ENCODE results near the gene PLXDC2. TPM values are rescaled to one million over a fixed set of nuclear protein-coding genes. Genes with fewer than 3 reads are reported as not detected.

Gene PLXDC2
- polyA plus RNA-seq, 1 of the 3 experiments (the other 2 are of a cell fraction) = 2.5 TPM

GRCh38 chr10:20254497-20254896 lies 438.3 kb downstream of the PLXDC2 start (continued):
- TF ChIP-seq, protein P1, sequence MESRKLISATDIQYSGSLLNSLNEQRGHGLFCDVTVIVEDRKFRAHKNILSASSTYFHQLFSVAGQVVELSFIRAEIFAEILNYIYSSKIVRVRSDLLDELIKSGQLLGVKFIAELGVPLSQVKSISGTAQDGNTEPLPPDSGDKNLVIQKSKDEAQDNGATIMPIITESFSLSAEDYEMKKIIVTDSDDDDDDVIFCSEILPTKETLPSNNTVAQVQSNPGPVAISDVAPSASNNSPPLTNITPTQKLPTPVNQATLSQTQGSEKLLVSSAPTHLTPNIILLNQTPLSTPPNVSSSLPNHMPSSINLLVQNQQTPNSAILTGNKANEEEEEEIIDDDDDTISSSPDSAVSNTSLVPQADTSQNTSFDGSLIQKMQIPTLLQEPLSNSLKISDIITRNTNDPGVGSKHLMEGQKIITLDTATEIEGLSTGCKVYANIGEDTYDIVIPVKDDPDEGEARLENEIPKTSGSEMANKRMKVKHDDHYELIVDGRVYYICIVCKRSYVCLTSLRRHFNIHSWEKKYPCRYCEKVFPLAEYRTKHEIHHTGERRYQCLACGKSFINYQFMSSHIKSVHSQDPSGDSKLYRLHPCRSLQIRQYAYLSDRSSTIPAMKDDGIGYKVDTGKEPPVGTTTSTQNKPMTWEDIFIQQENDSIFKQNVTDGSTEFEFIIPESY (IDR thresholded peaks at IDR 0.05; ENCODE audit: borderline replicate concordance, low read depth) = no peak
- TF ChIP-seq EZH2phosphoT487 (IDR thresholded peaks at IDR 0.05; ENCODE audit: borderline replicate concordance, low read depth) = no peak

GRCh38 chr10:20256969-20257368 lies 440.7 kb downstream of the PLXDC2 start:
- H3K79me2 ChIP-seq (ENCODE audit: insufficient read depth) = no peaks in the 10 kb centered on the region
- 48% methylated on average over 2 of the region's 2 CpGs for WGBS (ENCODE audit: low lambda C conversion rate)
- H3K27me3 ChIP-seq (ENCODE audit: insufficient read depth) = no peaks in the 10 kb centered on the region
- ChIA-PET POLR2A (no interaction called here), CTCF (interaction anchor here (1.0 kb wide), 1 partner anchor 10 kb away, joined by 3 read pairs; no protein-coding TSS in a partner anchor)
- H4K20me1 ChIP-seq (ENCODE audit: insufficient read depth) = no peaks in the 10 kb centered on the region
- H3K4me2 ChIP-seq = no peak overlapping the region
- no peaks in the 10 kb centered on the region for H3K36me3 ChIP-seq (replicated peaks in 1 of 2; ENCODE audit: control insufficient read depth in 1 of 2, insufficient read depth in 2 of 2, low read length in 1 of 2)
- DNase-seq = no peak
- no peaks in the 10 kb centered on the region for H3F3A ChIP-seq (replicated peaks; ENCODE audit: insufficient read depth)
- no peaks in the 10 kb centered on the region for H3K4me1 ChIP-seq (ENCODE audit: control insufficient read depth in 1 of 2, insufficient read depth in 2 of 2, low read depth in 1 of 2, low read length in 1 of 2)
- H3K9ac ChIP-seq = no peak overlapping the region
- no peaks in the 10 kb centered on the region for H3K9me3 ChIP-seq
- H3K27ac ChIP-seq (ENCODE audit: low read depth in 2 of 2, low read length in 1 of 2) = no peak overlapping the region
- TF ChIP-seq POLR2AphosphoS5 (IDR thresholded peaks at IDR 0.05; ENCODE audit: low read depth, low read length) (no peak), RXRA (IDR thresholded peaks at IDR 0.05; ENCODE audit: borderline replicate concordance, low read depth) (no peak), CHD2 (IDR thresholded peaks at IDR 0.05; ENCODE audit: low read length, partially characterized antibody) (no peak), FOXJ3 (CRISPR knock-in tag; IDR thresholded peaks at IDR 0.05) (no peak), IRF3 (IDR thresholded peaks at IDR 0.05; ENCODE audit: low read depth, low read length) (no peak), SIN3A (IDR thresholded peaks at IDR 0.05; ENCODE audit: borderline replicate concordance, low read depth, low read length) (no peak), RAD21 (IDR thresholded peaks at IDR 0.05; ENCODE audit: low read length) (no peak)
- TF ChIP-seq, protein P2, sequence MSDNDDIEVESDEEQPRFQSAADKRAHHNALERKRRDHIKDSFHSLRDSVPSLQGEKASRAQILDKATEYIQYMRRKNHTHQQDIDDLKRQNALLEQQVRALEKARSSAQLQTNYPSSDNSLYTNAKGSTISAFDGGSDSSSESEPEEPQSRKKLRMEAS (IDR thresholded peaks at IDR 0.05; ENCODE audit: low read depth) = no peak
- no peak overlapping the region for H3K4me3 ChIP-seq (ENCODE audit: low read depth in 2 of 2, low read length in 1 of 2)
- H2AFZ ChIP-seq (ENCODE audit: low read depth) = no peak overlapping the region
- 0 out of 2 replicates have a peak, but pooled peaks cover 2% of the 10 kb centered on the region for H3K9me2 ChIP-seq

DNA sequence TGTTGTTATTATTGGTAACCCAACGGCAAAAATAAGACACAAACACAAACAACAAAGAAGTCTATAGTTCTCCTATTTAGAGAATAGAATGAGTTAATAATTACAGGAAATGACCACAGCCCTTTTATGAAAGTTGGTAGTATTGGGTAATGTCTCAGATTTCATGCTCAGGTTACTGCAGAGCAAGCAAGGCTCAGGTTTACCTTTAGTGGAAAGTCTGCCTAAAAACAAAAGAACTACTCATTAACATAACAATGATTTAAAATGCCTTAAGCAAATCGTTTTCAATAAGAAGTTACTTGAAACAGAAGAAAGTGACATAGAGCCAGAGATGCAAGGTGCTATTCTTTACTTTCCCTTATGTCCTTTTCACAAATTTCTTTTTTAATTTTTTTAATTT lies 441.2 kb downstream of the PLXDC2 start:
- WGBS (ENCODE audit: low lambda C conversion rate) = 37% methylated on average over 2 of the region's 2 CpGs
- no peak for TF ChIP-seq TAF1 (IDR thresholded peaks at IDR 0.05; ENCODE audit: borderline replicate concordance, low read depth, low read length)
- TF ChIP-seq POLR2AphosphoS5 (IDR thresholded peaks at IDR 0.05; ENCODE audit: low read depth, low read length) = no peak
- no peak for TF ChIP-seq RAD21 (IDR thresholded peaks at IDR 0.05; ENCODE audit: low read length)
- no peak for TF ChIP-seq GATA2 (CRISPR knock-in tag; IDR thresholded peaks at IDR 0.05)
- TF ChIP-seq FOSL2 (IDR thresholded peaks at IDR 0.05; ENCODE audit: borderline replicate concordance, low read depth) = no peak
- TF ChIP-seq MEF2A (IDR thresholded peaks at IDR 0.05; ENCODE audit: borderline replicate concordance, low read depth) = no peak
- no peak for TF ChIP-seq TCF12 (IDR thresholded peaks at IDR 0.05)
- no peak for TF ChIP-seq ELF1 (IDR thresholded peaks at IDR 0.05)
- TF ChIP-seq EZH2phosphoT487 (IDR thresholded peaks at IDR 0.05; ENCODE audit: borderline replicate concordance, low read depth) = no peak
- no peak for TF ChIP-seq RFX5 (IDR thresholded peaks at IDR 0.05; ENCODE audit: low read length)
- TF ChIP-seq USF1 (IDR thresholded peaks at IDR 0.05; ENCODE audit: borderline replicate concordance, low read depth) = no peak
- no peak for TF ChIP-seq JUND (IDR thresholded peaks at IDR 0.05)
- no peak for TF ChIP-seq IRF3 (IDR thresholded peaks at IDR 0.05; ENCODE audit: low read depth, low read length)
- no peak for TF ChIP-seq CHD2 (IDR thresholded peaks at IDR 0.05; ENCODE audit: low read length, partially characterized antibody)
- no peak for TF ChIP-seq NFIC (IDR thresholded peaks at IDR 0.05; ENCODE audit: borderline replicate concordance)

More for the DNA sequence above, 441.2 kb downstream of the PLXDC2 start:
- H3K27ac ChIP-seq (ENCODE audit: low read depth in 2 of 2, low read length in 1 of 2) = no peak overlapping the region
- ChIA-PET POLR2A (no interaction called here), CTCF (no interaction called here)
- H3K9ac ChIP-seq = no peak overlapping the region
- H3K4me1 ChIP-seq (ENCODE audit: control insufficient read depth in 1 of 2, insufficient read depth in 2 of 2, low read depth in 1 of 2, low read length in 1 of 2) = no peaks in the 10 kb centered on the region
- H2AFZ ChIP-seq (ENCODE audit: low read depth) = no peak overlapping the region
- H3K9me3 ChIP-seq = no peaks in the 10 kb centered on the region
- 0 out of 2 replicates have a peak, but pooled peaks cover 2% of the 10 kb centered on the region for H3K9me2 ChIP-seq
- no peak for DNase-seq
- H3K36me3 ChIP-seq (replicated peaks in 1 of 2; ENCODE audit: control insufficient read depth in 1 of 2, insufficient read depth in 2 of 2, low read length in 1 of 2) = no peaks in the 10 kb centered on the region
- no peak overlapping the region for H3K4me2 ChIP-seq
- no peaks in the 10 kb centered on the region for H3K27me3 ChIP-seq (ENCODE audit: insufficient read depth)
- H3F3A ChIP-seq (replicated peaks; ENCODE audit: insufficient read depth) = no peaks in the 10 kb centered on the region
- H4K20me1 ChIP-seq (ENCODE audit: insufficient read depth) = no peaks in the 10 kb centered on the region
- H3K4me3 ChIP-seq (ENCODE audit: low read depth in 2 of 2, low read length in 1 of 2) = no peak overlapping the region
- no peaks in the 10 kb centered on the region for H3K79me2 ChIP-seq (ENCODE audit: insufficient read depth)

Measured in SK-N-SH (cell line).